Choroid plexus epithelial cell (primary cell): ENCODE data around the gene FAM50B.

Experiments
- DNase-seq: peaks from one replicate; pipeline ENCODE4 v3.0.0-alpha.2; 2010; ENCODE audit warnings: low read depth
- H3K4me3 ChIP-seq: 2 replicates; pipeline ENCODE4 v1.5.1; 2011; ENCODE audit warnings: low read depth, mild to moderate bottlenecking, control low read depth, low read length, moderate library complexity
- TF ChIP-seq, protein P1 (sequence below): conservative IDR thresholded peaks from 2 replicates; pipeline ENCODE4 v1.5.1; 2011; ENCODE audit warnings: low read depth, mild to moderate bottlenecking, control low read depth, inconsistent platforms, low read length, moderate library complexity

The FAM50B gene

DNA sequence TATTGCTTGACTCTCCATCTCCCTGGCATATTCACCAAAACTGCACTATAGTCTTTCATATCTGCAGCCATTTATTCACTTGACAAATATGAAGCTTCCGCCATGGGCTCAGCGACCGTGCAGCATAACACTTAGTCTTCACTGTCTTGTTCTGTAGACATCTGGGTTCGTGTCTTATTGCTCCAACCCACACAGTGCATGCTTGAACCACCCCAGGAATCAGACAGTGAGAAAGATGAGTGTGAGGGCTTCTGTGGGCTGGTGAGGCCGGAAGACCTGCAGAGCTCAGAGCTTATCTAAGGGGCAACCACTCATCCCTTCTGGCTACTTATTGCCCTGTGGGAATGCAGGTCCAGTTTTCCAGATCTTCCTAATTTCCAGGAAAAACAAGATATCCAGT lies 19.9 kb upstream of the FAM50B start:
- no peak for DNase-seq
- TF ChIP-seq, protein P1, sequence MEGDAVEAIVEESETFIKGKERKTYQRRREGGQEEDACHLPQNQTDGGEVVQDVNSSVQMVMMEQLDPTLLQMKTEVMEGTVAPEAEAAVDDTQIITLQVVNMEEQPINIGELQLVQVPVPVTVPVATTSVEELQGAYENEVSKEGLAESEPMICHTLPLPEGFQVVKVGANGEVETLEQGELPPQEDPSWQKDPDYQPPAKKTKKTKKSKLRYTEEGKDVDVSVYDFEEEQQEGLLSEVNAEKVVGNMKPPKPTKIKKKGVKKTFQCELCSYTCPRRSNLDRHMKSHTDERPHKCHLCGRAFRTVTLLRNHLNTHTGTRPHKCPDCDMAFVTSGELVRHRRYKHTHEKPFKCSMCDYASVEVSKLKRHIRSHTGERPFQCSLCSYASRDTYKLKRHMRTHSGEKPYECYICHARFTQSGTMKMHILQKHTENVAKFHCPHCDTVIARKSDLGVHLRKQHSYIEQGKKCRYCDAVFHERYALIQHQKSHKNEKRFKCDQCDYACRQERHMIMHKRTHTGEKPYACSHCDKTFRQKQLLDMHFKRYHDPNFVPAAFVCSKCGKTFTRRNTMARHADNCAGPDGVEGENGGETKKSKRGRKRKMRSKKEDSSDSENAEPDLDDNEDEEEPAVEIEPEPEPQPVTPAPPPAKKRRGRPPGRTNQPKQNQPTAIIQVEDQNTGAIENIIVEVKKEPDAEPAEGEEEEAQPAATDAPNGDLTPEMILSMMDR, result no peak
- no peak overlapping the region for H3K4me3 ChIP-seq

DNA sequence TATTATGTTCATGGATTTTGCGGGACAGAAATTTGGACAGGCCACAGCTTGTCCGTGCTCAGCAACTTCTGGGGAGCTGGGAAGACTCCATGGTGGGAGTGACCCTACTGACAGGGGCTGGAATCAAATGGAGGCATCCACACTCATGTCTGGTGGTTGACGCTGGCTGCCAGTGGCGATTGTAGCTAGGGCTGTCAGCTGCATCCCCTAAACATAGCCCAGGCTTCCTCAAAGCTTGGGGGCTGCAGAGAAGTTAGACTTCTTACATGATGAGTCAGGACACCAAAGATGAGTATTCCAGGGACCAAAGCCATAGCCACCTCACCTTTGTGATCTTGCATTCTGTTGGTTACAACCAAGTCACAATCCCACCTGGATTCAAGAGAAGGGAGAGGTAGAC lies 18.4 kb upstream of the FAM50B start:
- DNase-seq, result no peak
- no peak overlapping the region for H3K4me3 ChIP-seq

DNA sequence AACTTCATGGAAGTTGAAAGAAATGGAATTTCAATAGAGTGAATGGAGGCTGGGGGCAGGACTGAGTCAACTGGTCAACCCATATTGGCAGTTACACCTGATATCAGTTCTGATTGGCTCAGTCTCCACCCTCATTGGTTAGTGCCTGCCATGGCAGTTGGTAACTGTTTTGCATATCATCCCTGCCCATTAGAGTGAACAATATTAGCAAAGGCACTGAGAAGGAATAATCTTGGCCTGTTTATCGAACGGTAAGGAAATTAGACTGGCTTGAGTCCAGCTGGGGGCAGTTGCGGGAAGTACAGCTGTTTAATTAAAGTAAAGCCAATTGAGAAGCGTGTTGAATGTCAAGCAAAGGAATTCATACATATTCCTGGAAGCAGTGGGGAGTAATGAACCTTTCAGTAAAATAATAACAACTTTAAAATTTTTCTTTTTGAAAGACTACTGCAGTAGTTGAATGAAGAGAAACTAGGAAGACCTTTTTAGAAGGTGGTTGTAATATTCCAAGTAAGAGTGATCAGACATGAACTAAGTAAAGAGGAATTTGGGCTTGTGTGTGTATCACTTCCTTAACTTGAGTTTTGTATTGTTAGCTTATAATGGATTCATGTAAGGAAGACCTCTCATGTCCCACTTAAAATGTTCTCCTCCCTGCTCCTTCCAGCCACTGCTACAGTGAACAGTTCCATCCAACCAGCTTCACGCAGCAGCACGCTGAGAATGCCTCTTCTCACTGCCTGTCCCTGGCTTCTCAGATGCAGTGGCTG lies 17.2 kb upstream of the FAM50B start:
- H3K4me3 ChIP-seq, result no peak overlapping the region
- TF ChIP-seq, protein P1, result no peak
- DNase-seq, result no peak

More for the DNA sequence above, 18.4 kb upstream of the FAM50B start:
- TF ChIP-seq, protein P1, result no peak

- TF ChIP-seq, protein P1, result no peak
- DNase-seq, result peak; percentile 47
- no peak overlapping the region for H3K4me3 ChIP-seq
These were observed 14.0 kb upstream of the FAM50B start for GRCh38 chr6:3835055-3835731.

DNA sequence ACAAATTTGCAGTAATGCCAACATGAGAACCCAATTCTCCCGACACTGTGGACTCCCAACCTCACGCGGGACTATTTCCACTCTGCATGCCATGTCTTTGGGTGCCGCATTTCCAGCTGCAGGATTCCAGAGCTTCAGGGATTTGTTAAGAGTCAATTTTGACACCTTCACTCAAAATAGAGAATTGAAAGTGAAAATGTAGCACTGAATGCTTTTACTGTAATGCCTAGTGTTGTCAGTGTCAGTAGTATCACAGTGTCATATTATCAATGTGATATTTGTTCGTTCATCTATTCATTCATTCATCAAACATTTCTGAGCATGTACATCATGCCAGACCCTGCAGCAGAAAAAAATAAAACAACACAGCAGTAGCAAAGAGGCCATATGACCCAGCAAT lies 13.4 kb upstream of the FAM50B start:
- TF ChIP-seq, protein P1, result no peak
- no peak overlapping the region for H3K4me3 ChIP-seq
- DNase-seq, result no peak

GRCh38 chr6:3836566-3836965 lies 12.6 kb upstream of the FAM50B start:
- TF ChIP-seq, protein P1, result no peak
- no peak for DNase-seq
- no peak overlapping the region for H3K4me3 ChIP-seq

- TF ChIP-seq, protein P1, result no peak
- H3K4me3 ChIP-seq, result no peak overlapping the region
- no peak for DNase-seq
These were observed 11.4 kb upstream of the FAM50B start for GRCh38 chr6:3837781-3838180.
